ENCODE data around the gene RGS4. TPM values are rescaled to one million over a fixed set of nuclear protein-coding genes. Genes with fewer than 3 reads are reported as not detected.

RGS4 gene
- total RNA-seq, 1 donor from 2014 or later, result 21.0 TPM

DNA sequence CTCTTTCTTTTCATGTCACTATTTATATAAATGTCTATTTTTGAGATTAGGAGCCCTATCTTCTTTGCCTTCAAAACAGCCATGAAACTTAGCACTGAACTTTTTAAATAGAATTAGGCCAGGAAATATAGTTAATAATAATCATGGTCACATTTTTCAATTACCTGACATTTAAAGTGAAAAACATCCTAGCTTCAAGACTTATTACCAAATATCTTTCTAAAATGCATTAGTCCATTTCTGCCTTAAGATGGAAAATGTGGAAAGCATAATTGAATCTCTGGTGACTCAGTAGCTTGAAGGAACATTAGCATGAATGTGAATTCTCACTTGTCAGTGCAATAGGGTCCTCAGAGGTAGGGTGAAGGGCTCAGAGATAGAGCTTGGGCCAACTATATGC lies 18.7 kb upstream of the RGS4 start:
- no peak for DNase-seq (ENCODE audit: low read depth)
- TF ChIP-seq, protein P1, sequence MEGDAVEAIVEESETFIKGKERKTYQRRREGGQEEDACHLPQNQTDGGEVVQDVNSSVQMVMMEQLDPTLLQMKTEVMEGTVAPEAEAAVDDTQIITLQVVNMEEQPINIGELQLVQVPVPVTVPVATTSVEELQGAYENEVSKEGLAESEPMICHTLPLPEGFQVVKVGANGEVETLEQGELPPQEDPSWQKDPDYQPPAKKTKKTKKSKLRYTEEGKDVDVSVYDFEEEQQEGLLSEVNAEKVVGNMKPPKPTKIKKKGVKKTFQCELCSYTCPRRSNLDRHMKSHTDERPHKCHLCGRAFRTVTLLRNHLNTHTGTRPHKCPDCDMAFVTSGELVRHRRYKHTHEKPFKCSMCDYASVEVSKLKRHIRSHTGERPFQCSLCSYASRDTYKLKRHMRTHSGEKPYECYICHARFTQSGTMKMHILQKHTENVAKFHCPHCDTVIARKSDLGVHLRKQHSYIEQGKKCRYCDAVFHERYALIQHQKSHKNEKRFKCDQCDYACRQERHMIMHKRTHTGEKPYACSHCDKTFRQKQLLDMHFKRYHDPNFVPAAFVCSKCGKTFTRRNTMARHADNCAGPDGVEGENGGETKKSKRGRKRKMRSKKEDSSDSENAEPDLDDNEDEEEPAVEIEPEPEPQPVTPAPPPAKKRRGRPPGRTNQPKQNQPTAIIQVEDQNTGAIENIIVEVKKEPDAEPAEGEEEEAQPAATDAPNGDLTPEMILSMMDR (conservative IDR thresholded peaks at IDR 0.05; ENCODE audit: low read depth, low read length), result no peak
- H3K4me3 ChIP-seq (ENCODE audit: low read depth, low read length), result no peak overlapping the region

DNA sequence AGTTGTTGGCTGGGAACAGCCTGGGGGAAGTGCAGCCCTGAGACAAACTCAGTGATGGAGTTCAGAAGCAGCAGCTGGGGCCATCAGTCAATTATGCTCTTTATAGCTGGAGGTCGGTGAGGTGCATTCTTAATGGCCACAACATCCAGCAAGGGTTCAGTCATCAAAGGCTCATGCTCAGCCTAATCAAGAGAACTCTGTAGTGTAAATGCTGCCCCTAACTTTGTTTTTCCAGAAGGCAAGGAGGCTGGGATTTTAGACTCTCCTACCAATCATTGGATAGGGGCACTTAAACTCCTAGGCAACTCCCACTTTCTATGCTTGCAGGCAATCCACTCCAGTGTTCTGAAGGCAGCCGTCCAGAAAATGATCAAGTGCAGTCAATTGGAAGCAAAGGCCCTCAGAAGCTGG lies 15.0 kb upstream of the RGS4 start:
- DNase-seq (ENCODE audit: low read depth), result no peak
- TF ChIP-seq, protein P1 (conservative IDR thresholded peaks at IDR 0.05; ENCODE audit: low read depth, low read length), result no peak
- no peak overlapping the region for H3K4me3 ChIP-seq (ENCODE audit: low read depth, low read length)

DNA sequence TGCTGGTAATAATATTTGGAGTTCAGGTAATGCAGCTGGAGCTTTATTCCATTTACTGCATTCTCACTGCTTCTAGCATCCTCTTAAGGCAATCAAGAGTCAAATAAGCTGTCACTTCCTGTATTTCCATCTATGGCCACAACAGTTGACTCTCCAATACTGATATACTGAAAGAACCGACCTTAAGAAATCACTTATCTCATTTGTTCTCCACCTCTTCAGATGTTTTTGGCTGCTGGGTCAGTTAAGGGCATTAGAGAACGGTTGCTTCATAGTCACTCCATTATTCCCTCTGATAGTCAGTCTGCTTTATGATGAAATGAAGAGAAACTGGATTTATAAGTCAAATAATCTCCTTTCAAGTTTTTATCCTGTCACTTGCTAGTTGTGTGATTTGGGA lies 14.2 kb upstream of the RGS4 start:
- no peak overlapping the region for H3K4me3 ChIP-seq (ENCODE audit: low read depth, low read length)
- no peak for DNase-seq (ENCODE audit: low read depth)
- TF ChIP-seq, protein P1 (conservative IDR thresholded peaks at IDR 0.05; ENCODE audit: low read depth, low read length), result no peak

DNA sequence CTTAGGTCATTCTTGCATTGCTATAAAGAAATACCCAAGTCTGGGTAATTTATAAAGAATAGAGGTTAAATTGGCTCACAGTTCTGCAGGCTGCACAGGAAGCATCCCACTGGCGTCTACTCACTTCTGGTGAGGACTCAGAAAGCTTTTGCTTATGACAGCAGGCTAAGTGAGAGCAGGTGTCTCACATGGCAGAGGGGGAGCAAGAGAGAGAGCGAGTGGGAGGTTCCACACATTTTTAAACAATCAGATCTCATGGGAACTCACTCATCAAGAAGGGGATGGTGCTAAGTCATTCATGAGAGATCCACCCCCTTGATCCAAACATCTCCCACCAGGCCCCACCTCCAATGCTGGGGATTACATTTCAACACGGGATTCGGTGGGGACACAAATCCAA lies 13.6 kb upstream of the RGS4 start:
- TF ChIP-seq, protein P1 (conservative IDR thresholded peaks at IDR 0.05; ENCODE audit: low read depth, low read length), result no peak
- DNase-seq (ENCODE audit: low read depth), result no peak
- H3K4me3 ChIP-seq (ENCODE audit: low read depth, low read length), result no peak overlapping the region

DNA sequence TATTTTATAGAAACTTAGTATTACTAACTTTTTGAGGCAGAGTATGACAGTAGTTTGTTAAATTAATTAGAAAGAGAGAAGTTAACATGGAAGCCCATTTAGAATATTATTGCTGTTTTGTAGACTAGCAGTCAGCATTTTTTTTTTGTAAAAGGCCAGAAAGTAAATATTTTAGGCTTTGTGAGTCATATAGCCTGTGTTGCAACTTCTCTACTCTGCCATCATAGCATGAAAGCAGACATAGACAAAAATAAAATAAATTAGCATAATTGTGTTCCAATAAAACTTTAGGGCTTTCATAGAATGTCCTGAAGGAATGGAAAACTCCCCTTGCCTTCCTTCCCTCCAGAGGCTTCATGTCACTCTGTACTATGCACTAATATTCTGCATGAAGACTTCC lies 12.3 kb upstream of the RGS4 start:
- no peak overlapping the region for H3K4me3 ChIP-seq (ENCODE audit: low read depth, low read length)
- DNase-seq (ENCODE audit: low read depth), result no peak
- TF ChIP-seq, protein P1 (conservative IDR thresholded peaks at IDR 0.05; ENCODE audit: low read depth, low read length), result no peak

DNA sequence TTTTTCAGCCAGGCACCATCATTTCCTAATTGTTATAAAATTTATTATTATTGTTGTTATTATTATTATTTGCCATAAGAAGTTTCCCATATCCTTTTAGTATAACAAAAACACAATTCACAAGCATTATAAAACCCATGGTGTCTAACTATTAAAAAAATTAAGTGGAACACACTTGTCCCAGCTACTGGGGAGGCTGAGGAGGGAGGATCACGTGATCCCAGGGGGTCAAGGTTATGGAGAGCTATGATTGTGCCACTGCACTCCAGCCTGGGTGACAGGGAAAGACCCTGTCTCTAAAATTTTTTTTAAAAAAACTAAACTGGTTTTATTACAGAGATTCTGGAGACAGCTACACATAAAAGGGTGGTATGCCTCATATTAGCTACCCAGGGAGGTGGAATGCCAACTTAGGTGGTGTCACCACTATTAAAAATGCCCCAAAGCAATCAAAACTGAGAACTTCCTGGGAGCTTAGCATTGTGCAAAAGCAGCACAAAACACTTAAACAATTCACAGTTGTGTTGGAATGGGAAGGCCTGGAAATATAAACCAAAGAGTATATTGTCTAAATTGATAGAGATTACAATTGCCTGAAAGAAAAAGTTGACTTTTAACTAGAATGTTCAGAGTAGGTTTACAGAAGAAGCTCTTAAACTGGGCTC lies 8.7 kb upstream of the RGS4 start:
- no peak for DNase-seq (ENCODE audit: low read depth)
- TF ChIP-seq, protein P1 (conservative IDR thresholded peaks at IDR 0.05; ENCODE audit: low read depth, low read length), result no peak
- H3K4me3 ChIP-seq (ENCODE audit: low read depth, low read length), result no peak overlapping the region

DNA sequence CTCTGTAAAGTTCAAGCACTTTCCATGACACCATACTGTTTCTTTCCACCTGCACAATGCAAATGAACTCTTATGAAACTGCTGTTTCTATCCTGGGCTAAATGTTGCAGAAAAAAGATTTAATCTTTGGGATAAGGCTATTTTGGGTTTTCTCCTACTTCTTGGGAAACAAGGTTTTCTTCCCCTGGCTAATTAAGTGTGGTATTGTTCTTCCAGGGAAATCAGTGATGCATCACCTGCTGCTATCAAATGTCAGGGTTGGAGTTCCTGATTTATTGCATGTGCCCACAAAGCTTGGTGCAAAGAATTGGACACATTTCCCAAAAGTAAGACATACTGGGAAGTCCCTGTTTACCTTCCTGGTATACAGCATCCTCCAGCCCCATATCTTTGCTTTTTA lies 6.0 kb upstream of the RGS4 start:
- H3K4me3 ChIP-seq (ENCODE audit: low read depth, low read length), result no peak overlapping the region
- no peak for DNase-seq (ENCODE audit: low read depth)

More for the DNA sequence above, 6.0 kb upstream of the RGS4 start:
- TF ChIP-seq, protein P1 (conservative IDR thresholded peaks at IDR 0.05; ENCODE audit: low read depth, low read length), result no peak

All from epithelial cell of proximal tubule (primary cell).